ENCODE data around the gene EIF4E1B. TPM values are rescaled to one million over a fixed set of nuclear protein-coding genes. Genes with fewer than 3 reads are reported as not detected.

The EIF4E1B gene
- polyA plus RNA-seq, 1 donor from 2014 or later, result 0.82 TPM

DNA sequence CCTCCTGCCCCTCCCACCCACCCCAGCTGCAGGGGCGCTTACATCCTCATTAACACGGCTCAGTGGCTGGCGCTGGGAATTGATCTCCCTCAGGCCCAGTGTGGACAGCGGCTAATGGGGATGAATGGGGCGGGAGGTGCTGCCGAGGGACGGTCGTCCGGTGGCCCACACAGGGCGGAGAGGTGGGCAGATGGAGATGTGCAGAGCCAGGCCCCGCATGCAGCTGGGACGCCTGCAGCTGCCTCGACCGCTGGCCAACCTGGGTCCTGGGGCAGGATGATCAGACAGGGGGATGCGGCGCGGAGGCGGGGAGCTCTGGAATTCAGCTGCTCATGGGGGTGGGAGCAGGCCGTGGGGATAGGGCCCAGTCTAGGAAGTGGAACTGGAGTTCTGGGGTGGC, 34.4 kb downstream of the EIF4E1B start:
- H3K4me2 ChIP-seq (ENCODE audit: low read length), result no peak overlapping the region
- no peaks in the 10 kb centered on the region for H3K79me2 ChIP-seq (replicated peaks; ENCODE audit: insufficient read depth, low read length)
- TF ChIP-seq POLR2AphosphoS5 (IDR thresholded peaks at IDR 0.05), result no peak
- TF ChIP-seq TAF1 (IDR thresholded peaks at IDR 0.05; ENCODE audit: low read depth), result no peak
- no peak for TF ChIP-seq SMC3 (conservative IDR thresholded peaks at IDR 0.05; ENCODE audit: poor library complexity)
- no peak for TF ChIP-seq RAD21 (conservative IDR thresholded peaks at IDR 0.05)
- TF ChIP-seq EP300 (conservative IDR thresholded peaks at IDR 0.05; ENCODE audit: poor library complexity, severe bottlenecking), result no peak
- TF ChIP-seq, protein P1, sequence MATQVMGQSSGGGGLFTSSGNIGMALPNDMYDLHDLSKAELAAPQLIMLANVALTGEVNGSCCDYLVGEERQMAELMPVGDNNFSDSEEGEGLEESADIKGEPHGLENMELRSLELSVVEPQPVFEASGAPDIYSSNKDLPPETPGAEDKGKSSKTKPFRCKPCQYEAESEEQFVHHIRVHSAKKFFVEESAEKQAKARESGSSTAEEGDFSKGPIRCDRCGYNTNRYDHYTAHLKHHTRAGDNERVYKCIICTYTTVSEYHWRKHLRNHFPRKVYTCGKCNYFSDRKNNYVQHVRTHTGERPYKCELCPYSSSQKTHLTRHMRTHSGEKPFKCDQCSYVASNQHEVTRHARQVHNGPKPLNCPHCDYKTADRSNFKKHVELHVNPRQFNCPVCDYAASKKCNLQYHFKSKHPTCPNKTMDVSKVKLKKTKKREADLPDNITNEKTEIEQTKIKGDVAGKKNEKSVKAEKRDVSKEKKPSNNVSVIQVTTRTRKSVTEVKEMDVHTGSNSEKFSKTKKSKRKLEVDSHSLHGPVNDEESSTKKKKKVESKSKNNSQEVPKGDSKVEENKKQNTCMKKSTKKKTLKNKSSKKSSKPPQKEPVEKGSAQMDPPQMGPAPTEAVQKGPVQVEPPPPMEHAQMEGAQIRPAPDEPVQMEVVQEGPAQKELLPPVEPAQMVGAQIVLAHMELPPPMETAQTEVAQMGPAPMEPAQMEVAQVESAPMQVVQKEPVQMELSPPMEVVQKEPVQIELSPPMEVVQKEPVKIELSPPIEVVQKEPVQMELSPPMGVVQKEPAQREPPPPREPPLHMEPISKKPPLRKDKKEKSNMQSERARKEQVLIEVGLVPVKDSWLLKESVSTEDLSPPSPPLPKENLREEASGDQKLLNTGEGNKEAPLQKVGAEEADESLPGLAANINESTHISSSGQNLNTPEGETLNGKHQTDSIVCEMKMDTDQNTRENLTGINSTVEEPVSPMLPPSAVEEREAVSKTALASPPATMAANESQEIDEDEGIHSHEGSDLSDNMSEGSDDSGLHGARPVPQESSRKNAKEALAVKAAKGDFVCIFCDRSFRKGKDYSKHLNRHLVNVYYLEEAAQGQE (IDR thresholded peaks at IDR 0.05; ENCODE audit: borderline replicate concordance), result no peak
- TF ChIP-seq EZH2 (IDR thresholded peaks at IDR 0.05; ENCODE audit: borderline replicate concordance, insufficient read depth, low read length, poor library complexity, severe bottlenecking), result no peak
- TF ChIP-seq MXI1 (conservative IDR thresholded peaks at IDR 0.05; ENCODE audit: poor library complexity, severe bottlenecking), result no peak
- TF ChIP-seq, protein P2, sequence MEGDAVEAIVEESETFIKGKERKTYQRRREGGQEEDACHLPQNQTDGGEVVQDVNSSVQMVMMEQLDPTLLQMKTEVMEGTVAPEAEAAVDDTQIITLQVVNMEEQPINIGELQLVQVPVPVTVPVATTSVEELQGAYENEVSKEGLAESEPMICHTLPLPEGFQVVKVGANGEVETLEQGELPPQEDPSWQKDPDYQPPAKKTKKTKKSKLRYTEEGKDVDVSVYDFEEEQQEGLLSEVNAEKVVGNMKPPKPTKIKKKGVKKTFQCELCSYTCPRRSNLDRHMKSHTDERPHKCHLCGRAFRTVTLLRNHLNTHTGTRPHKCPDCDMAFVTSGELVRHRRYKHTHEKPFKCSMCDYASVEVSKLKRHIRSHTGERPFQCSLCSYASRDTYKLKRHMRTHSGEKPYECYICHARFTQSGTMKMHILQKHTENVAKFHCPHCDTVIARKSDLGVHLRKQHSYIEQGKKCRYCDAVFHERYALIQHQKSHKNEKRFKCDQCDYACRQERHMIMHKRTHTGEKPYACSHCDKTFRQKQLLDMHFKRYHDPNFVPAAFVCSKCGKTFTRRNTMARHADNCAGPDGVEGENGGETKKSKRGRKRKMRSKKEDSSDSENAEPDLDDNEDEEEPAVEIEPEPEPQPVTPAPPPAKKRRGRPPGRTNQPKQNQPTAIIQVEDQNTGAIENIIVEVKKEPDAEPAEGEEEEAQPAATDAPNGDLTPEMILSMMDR (IDR thresholded peaks at IDR 0.05; ENCODE audit: poor library complexity, severe bottlenecking), result no peak
- no peak overlapping the region for H2AFZ ChIP-seq (ENCODE audit: low read depth, low read length)
- no peaks in the 10 kb centered on the region for H3K27me3 ChIP-seq (ENCODE audit: insufficient read depth, low read depth, low read length)
- H3K27ac ChIP-seq (ENCODE audit: low read length), result no peak overlapping the region
- H3K36me3 ChIP-seq (ENCODE audit: insufficient read depth, low read length), result no peaks in the 10 kb centered on the region
- H3K9me3 ChIP-seq (ENCODE audit: low read length), result no peaks in the 10 kb centered on the region
- no peak overlapping the region for H3K4me3 ChIP-seq (ENCODE audit: low read length)
- H4K20me1 ChIP-seq (ENCODE audit: insufficient read depth), result no peaks in the 10 kb centered on the region
- no peaks in the 10 kb centered on the region for H3F3A ChIP-seq (ENCODE audit: insufficient read depth, low read length, poor library complexity, severe bottlenecking)
- H3K9ac ChIP-seq (ENCODE audit: low read length), result no peak overlapping the region
- no peaks in the 10 kb centered on the region for H3K9me2 ChIP-seq (ENCODE audit: insufficient read depth, low read length)

DNA sequence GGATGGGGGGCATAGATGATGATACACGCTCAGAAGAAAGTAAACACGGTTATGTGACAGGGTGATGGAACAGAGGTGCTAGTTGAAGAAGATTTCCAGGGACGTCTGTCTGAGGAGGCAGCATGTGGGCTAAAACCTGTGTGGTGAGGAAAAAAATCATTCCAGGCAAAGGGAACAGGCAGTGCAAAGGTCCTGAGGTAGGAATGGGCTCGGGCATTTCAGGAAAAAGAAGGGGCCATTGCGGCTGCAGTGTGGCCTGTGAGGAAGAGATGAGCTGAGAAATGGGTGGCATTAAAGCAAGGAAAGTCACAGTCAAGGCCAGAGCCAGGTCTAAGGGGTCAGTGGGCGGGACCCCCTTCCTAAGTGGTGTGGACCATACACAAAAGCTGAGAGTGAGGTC, 35.0 kb downstream of the EIF4E1B start:
- no peaks in the 10 kb centered on the region for H3K79me2 ChIP-seq (replicated peaks; ENCODE audit: insufficient read depth, low read length)
- H4K20me1 ChIP-seq (ENCODE audit: insufficient read depth), result no peaks in the 10 kb centered on the region
- TF ChIP-seq EP300 (conservative IDR thresholded peaks at IDR 0.05; ENCODE audit: poor library complexity, severe bottlenecking) (no peak), TAF1 (IDR thresholded peaks at IDR 0.05; ENCODE audit: low read depth) (no peak), MXI1 (conservative IDR thresholded peaks at IDR 0.05; ENCODE audit: poor library complexity, severe bottlenecking) (no peak), RAD21 (conservative IDR thresholded peaks at IDR 0.05) (no peak)
- H3K27ac ChIP-seq (ENCODE audit: low read length), result no peak overlapping the region
- no peaks in the 10 kb centered on the region for H3F3A ChIP-seq (ENCODE audit: insufficient read depth, low read length, poor library complexity, severe bottlenecking)
- H3K9ac ChIP-seq (ENCODE audit: low read length), result no peak overlapping the region
- no peaks in the 10 kb centered on the region for H3K9me3 ChIP-seq (ENCODE audit: low read length)
- H3K36me3 ChIP-seq (ENCODE audit: insufficient read depth, low read length), result no peaks in the 10 kb centered on the region
- H3K27me3 ChIP-seq (ENCODE audit: insufficient read depth, low read depth, low read length), result no peaks in the 10 kb centered on the region
- H3K4me2 ChIP-seq (ENCODE audit: low read length), result no peak overlapping the region
- H3K4me3 ChIP-seq (ENCODE audit: low read length), result no peak overlapping the region
- no peaks in the 10 kb centered on the region for H3K9me2 ChIP-seq (ENCODE audit: insufficient read depth, low read length)
- no peak overlapping the region for H2AFZ ChIP-seq (ENCODE audit: low read depth, low read length)

Measured in neural cell (in vitro differentiated cells).